Large intestine (tissue), 3 donors: ENCODE data around the gene CFAP20DC. TPM values are rescaled to one million over a fixed set of nuclear protein-coding genes. Genes with fewer than 3 reads are reported as not detected.
A peak's percentile ranks its signal among the peaks of the same experiment; 100 is the strongest.
"Not testable (repeated sequence)": the region's sequence is repeated elsewhere in the genome, so short reads cannot be mapped to it uniquely, and the experiment has no call there.

ENCODE experiments used
- DNase-seq, 2 donors: peaks; one replicate each; pipeline versions ENCODE4 v3.0.0 to v3.0.0-alpha.2; 2013
- H3K27ac ChIP-seq: one replicate; pipeline ENCODE4 v1.5.1; 2013; ENCODE audit warnings: low read length
- H3K27me3 ChIP-seq: 2 replicates; pipeline ENCODE4 v1.6.1; 2013; ENCODE audit warnings: low read length; ENCODE audit not compliant: control insufficient read depth, insufficient read depth
- H3K36me3 ChIP-seq: 2 replicates; pipeline ENCODE4 v1.6.1; 2013; ENCODE audit warnings: low read length; ENCODE audit not compliant: control insufficient read depth, insufficient read depth
- H3K4me1 ChIP-seq: one replicate; pipeline ENCODE4 v1.6.1; 2013; ENCODE audit warnings: low read length; ENCODE audit not compliant: control insufficient read depth, insufficient read depth
- H3K4me3 ChIP-seq: one replicate; pipeline ENCODE4 v1.5.1; 2013; ENCODE audit warnings: low read length
- H3K9me3 ChIP-seq: one replicate; pipeline ENCODE4 v1.6.1; 2013; ENCODE audit warnings: mild to moderate bottlenecking, low read depth, low read length, moderate library complexity; ENCODE audit not compliant: control insufficient read depth
- WGBS: methylation state at CpG from one replicate; pipeline ENCODE4 v1.1.5; 2013; ENCODE audit warnings: low lambda C conversion rate; ENCODE audit not compliant: insufficient coverage; 5-methylcytosine and 5-hydroxymethylcytosine counted together
- polyA plus RNA-seq: library from polyadenylated mRNA; unstranded; fragments of 120-200 nt; gene quantifications from one replicate; pipeline ENCODE4 v1.2.1, GENCODE V29; 2013

CFAP20DC gene
- polyA plus RNA-seq, 1 donor, result 0.82 TPM

DNA sequence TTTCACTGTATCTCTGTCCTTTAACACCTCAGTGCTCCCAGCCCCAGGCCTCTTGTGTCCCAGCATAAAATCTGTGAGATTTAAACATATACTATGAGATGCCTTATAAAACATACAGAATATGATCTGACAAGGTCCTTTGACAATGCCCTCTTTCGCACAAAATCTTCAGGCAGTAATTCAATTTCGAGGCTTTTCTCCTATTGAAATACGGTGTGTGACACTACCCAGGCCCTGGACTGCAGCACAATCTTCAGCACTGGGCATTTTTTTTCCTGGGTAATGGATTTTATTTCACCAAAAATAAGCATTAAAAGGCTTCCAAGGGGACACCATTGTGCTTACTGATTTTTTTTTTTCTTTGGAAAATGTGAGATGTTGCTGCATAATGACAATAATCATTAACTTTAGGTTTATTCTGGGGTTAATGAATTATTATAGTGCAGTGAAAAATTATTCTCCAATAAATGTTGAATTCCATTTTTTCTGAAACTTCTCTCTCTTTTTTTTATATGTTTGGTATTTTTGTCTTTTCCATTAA, 342.4 kb downstream of the CFAP20DC start:
- DNase-seq, result no peak
- Histone ChIP-seq H3K27ac (no peak overlapping the region), H3K4me3 (no peak overlapping the region), H3K36me3 (no peaks in the 10 kb centered on the region), H3K9me3 (no peaks in the 10 kb centered on the region), H3K27me3 (peaks cover 4% of the 10 kb centered on the region), H3K4me1 (no peaks in the 10 kb centered on the region)
- WGBS, result no CpG with 5 or more reads among the region's 3 CpGs

DNA sequence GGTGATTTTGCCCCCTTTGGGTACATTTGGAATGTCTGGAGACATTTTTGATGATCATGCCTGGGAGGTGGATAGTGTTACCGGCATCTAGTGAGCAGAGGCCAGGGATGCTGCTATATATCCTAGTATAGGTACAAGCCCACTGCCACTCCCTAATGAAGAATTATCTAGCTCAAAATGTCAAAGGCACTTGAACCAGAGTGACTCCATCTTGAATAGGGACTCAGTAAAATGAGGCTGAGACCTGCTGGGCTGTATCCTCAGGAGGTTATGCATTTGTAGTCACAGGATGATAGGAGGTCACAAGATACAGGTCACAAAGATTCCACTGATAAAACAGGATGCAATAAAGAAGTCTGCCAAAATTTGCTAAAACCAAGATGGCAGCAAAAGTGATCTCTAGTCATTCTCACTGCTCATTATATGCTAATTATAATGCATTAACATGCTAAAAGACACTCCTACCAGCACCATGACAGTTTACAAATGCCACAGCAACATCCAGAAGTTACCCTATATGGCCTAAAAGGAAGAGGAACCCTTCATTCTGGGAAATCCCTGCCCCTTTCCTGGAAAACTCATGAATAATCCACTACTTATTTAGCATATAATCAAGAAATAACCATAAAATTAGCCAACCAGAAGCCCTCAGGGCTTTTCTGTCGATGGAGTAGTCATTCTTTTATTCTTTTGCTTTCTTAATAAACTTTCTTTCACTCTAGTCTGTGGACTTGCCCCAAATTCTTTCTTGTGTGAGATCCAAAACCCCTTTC, 343.2 kb downstream of the CFAP20DC start:
- Histone ChIP-seq H3K4me1 (no peaks in the 10 kb centered on the region), H3K9me3 (no peaks in the 10 kb centered on the region), H3K4me3 (no peak overlapping the region), H3K27ac (no peak overlapping the region), H3K27me3 (peaks cover 8% of the 10 kb centered on the region), H3K36me3 (no peaks in the 10 kb centered on the region)
- no peak for DNase-seq
- WGBS, result no CpG with 5 or more reads among the region's 2 CpGs

- Histone ChIP-seq H3K4me1 (no peaks in the 10 kb centered on the region), H3K4me3 (no peak overlapping the region), H3K9me3 (no peaks in the 10 kb centered on the region), H3K27ac (no peak overlapping the region), H3K36me3 (no peaks in the 10 kb centered on the region), H3K27me3 (peaks cover 19% of the 10 kb centered on the region)
- no peak for DNase-seq
- no CpG with 5 or more reads among the region's 2 CpGs for WGBS
Observed at GRCh38 chr3:58704745-58705144, 345.1 kb downstream of the CFAP20DC start.

DNA sequence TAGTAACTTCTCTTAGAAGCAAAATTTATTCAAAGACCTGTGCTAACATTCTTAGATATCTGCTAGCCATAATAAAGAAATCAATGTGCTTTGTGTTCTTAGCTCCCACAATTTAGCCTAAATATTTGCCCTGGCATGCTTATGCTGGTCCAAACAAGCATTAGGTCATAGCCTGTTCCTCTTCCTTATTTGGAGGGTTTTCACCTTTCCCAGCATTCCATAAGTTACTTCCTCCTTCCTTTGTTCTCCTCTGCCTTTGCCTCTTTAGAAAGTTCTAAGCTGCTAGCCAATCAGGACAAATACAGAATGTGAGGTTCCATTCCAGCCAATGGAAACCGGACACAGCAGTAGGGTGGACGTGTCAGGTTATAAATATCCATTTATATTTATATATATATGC, 345.5 kb downstream of the CFAP20DC start:
- DNase-seq, H3K36me3 ChIP-seq, H3K4me3 ChIP-seq, H3K4me1 ChIP-seq, H3K9me3 ChIP-seq, H3K27ac ChIP-seq: not testable (repeated sequence)
- H3K27me3 ChIP-seq, result peaks cover 23% of the 10 kb centered on the region
- WGBS, result no CpG with 5 or more reads among the region's 2 CpGs

GRCh38 chr3:58698246-58698645, 351.6 kb downstream of the CFAP20DC start:
- Histone ChIP-seq H3K27ac (no peak overlapping the region), H3K36me3 (no peaks in the 10 kb centered on the region), H3K4me1 (peaks cover 13% of the 10 kb centered on the region), H3K9me3 (no peaks in the 10 kb centered on the region), H3K27me3 (peaks cover 25% of the 10 kb centered on the region), H3K4me3 (no peak overlapping the region)
- no peak for DNase-seq

- Histone ChIP-seq H3K27ac (no peak overlapping the region), H3K9me3 (no peaks in the 10 kb centered on the region), H3K27me3 (peaks cover 24% of the 10 kb centered on the region), H3K4me3 (no peak overlapping the region), H3K36me3 (no peaks in the 10 kb centered on the region), H3K4me1 (peaks cover 13% of the 10 kb centered on the region)
- DNase-seq, result no peak
Observed at GRCh38 chr3:58697561-58697960, 352.3 kb downstream of the CFAP20DC start.

DNA sequence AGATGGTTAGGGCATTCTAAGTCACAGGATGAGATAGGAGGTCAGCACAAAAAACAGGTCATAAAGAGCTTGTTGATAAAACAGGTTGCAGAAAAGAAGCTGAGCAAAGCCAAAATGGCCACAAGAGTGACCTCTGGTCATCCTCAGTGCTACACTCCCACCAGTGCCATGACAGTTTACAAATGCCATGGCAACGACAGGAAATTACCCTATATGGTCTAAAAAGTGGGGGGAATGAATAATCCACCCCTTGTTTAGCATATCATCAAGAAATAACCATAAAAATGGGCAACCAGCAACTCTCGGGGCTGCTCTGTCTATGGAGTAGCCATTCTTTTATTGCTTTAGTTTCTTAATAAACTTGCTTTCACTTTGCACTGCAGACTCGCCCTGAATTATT, 353.0 kb downstream of the CFAP20DC start:
- not testable (repeated sequence) for H3K36me3 ChIP-seq, H3K27ac ChIP-seq, H3K9me3 ChIP-seq, H3K4me3 ChIP-seq, DNase-seq
- Histone ChIP-seq H3K4me1 (peaks cover 13% of the 10 kb centered on the region), H3K27me3 (peaks cover 19% of the 10 kb centered on the region)
- whole genome bisulfite sequencing, result 42% methylated on average over 2 of the region's 3 CpGs

- Histone ChIP-seq H3K27me3 (peaks cover 16% of the 10 kb centered on the region), H3K36me3 (no peaks in the 10 kb centered on the region), H3K9me3 (no peaks in the 10 kb centered on the region), H3K4me1 (peaks cover 13% of the 10 kb centered on the region), H3K27ac (no peak overlapping the region), H3K4me3 (no peak overlapping the region)
- peak; percentile 35 to 64 for DNase-seq
- WGBS, result no CpG with 5 or more reads among the region's 1 CpG
Observed at GRCh38 chr3:58696093-58696492, 353.7 kb downstream of the CFAP20DC start.

DNA sequence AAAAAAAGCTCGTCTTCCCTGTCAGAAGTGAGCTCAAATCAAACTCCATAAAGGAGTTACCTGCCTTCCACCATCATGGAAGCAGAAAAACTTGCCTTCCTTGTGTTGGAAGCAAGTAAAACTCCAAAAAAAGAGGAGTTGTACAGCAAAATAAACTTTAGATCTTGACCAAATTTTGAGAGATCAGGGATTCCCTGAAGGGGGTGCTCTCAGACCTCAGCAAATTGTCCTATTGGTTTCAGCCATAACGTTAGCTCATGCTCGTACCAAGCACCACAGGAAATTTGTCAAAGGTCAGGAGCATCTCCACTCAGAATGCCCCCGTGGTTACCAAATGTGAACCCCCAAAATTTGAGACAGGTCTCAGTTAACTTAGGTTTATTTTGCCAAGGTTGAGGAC, 354.5 kb downstream of the CFAP20DC start:
- no CpG with 5 or more reads among the region's 4 CpGs for WGBS
- not testable (repeated sequence) for H3K4me3 ChIP-seq, H3K36me3 ChIP-seq, H3K9me3 ChIP-seq, DNase-seq, H3K27ac ChIP-seq
- peaks cover 13% of the 10 kb centered on the region for H3K27me3 ChIP-seq
- peaks cover 13% of the 10 kb centered on the region for H3K4me1 ChIP-seq

GRCh38 chr3:58693940-58694850, 355.6 kb downstream of the CFAP20DC start:
- Histone ChIP-seq H3K9me3 (no peaks in the 10 kb centered on the region), H3K27ac (no peak overlapping the region), H3K4me3 (no peak overlapping the region), H3K27me3 (peaks cover 3% of the 10 kb centered on the region), H3K36me3 (no peaks in the 10 kb centered on the region), H3K4me1 (peaks cover 13% of the 10 kb centered on the region)
- DNase-seq, result no peak
- 80% methylated on average over 1 of the region's 7 CpGs for WGBS
